Upper lobe of left lung (tissue), 6 donors: Measurements from ENCODE around the gene MAGEA4. TPM values are rescaled to one million over a fixed set of nuclear protein-coding genes. Genes with fewer than 3 reads are reported as not detected.

Source experiments
- ATAC-seq, 2 donors: fragments of 200-7000 bp; cut with Tn5 transposase; one replicate each; pipeline ENCODE4 v1.9.1; 2022; ENCODE audit warnings: mild to moderate bottlenecking in 2 of 2, moderate library complexity in 2 of 2; ENCODE audit not compliant: low FRiP score in 2 of 2
- DNase-seq, 2 donors: peaks; one replicate each; pipeline ENCODE4 v3.0.0-alpha.2; 2019 to 2020
- H3K27ac ChIP-seq, 4 donors: fragments of 200-600 bp; sonication (generic); one replicate each; pipeline ENCODE4 v1.5.1; 2016 to 2019
- H3K27me3 ChIP-seq, 4 donors: fragments of 200-600 bp; sonication (generic); one replicate each; pipeline ENCODE4 v1.5.1; 2017 to 2019
- H3K36me3 ChIP-seq, 4 donors: fragments of 200-600 bp; sonication (generic); one replicate each; pipeline ENCODE4 v1.5.1; 2016 to 2019
- H3K4me1 ChIP-seq, 4 donors: fragments of 200-600 bp; sonication (generic); one replicate each; pipeline ENCODE4 v1.5.1; 2018 to 2019
- H3K4me3 ChIP-seq, 4 donors: fragments of 200-600 bp; sonication (generic); one replicate each; pipeline ENCODE4 v1.5.1; 2017 to 2019; ENCODE audit warnings: mild to moderate bottlenecking in 2 of 4, moderate library complexity in 1 of 4
- H3K9me3 ChIP-seq, 4 donors: fragments of 200-600 bp; sonication (generic); one replicate each; pipeline ENCODE4 v1.5.1; 2018 to 2019
- EP300 ChIP-seq, 4 donors: sonication (generic); formaldehyde crosslinking; IDR thresholded peaks; one replicate each; pipeline ENCODE4 v1.5.1; 2017; ENCODE audit warnings: antibody characterized with exemption in 4 of 4, control low read depth in 2 of 4
- POLR2A ChIP-seq, 4 donors: fragments of 450-650 bp; IDR thresholded peaks; one replicate each; pipeline ENCODE4 v1.5.1; 2016 to 2017; ENCODE audit warnings: antibody characterized with exemption in 4 of 4, mild to moderate bottlenecking in 2 of 4
- POLR2AphosphoS5 ChIP-seq, 2 donors: sonication (generic); formaldehyde crosslinking; IDR thresholded peaks; one replicate each; pipeline ENCODE4 v1.5.1; 2017; ENCODE audit warnings: antibody characterized with exemption in 2 of 2
- WGBS, 2 donors: methylation state at CpG; one replicate each; pipeline ENCODE4 v1.1.5; 2017 to 2018; 5-methylcytosine and 5-hydroxymethylcytosine counted together
- total RNA-seq, 6 donors: library from RNA; depleted of rRNA in 4 of 6; stranded (reverse); fragments of >200 nt in 4 of 6; gene quantifications; one replicate each; pipeline versions ENCODE4 v1.1.0 to v1.2.1, GENCODE V29; 2016 to 2021
- TF ChIP-seq, protein P1 (sequence below), 6 experiments: fragments of 450-650 bp in 4 of 6; fragments of 200-600 bp in 2 of 6; sonication (generic) in 2 of 6; IDR thresholded peaks; one replicate each; pipeline ENCODE4 v1.5.1; 2016 to 2019; ENCODE audit warnings: antibody characterized with exemption in 6 of 6
- donor health status: DM: no; HTN: no; CAD: no; lungs with moderate emphysema.
- donor health status: DM: no; HTN: yes; CAD: no; lungs with severe emphysema.

Gene MAGEA4
- total RNA-seq, 6 donors from 2014 or later = not detected

DNA sequence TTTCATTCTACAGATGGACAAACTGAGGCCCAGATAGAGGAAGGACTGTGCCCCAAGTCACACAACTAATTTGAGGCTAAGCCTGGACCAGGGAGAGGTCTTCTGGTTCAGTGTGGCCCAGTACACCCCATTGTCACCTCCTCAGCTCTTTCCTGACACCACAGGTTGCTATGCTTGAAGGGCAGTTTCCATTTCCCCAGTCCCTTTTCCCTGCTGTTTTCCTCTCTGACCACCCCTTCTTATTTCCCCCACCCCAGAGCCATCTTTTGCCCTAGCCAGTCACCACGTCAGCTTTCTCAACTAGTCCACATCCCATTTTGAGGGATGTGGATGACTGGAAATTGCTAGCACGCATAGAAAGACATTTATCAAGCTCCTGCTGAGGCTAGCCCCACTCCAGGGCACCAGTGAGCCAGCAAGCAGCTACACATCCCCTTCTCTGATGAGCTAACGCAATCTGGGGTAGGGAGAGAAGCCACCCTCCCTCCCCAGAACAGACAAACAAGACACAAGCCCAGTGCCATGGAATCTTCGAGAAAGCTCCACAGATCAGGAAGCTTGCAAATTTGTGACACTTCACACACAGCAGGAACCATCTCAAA is 60.5 kb downstream of the MAGEA4 start:
- ATAC-seq (no peak), DNase-seq (no peak)
- H3K27ac ChIP-seq = peak overlapping the region; percentile 62 to 84 (median 78)
- peaks cover 0 to 4% (median 0%) of the 10 kb centered on the region in 4 donors for H3K4me1 ChIP-seq
- WGBS, 2 donors = 37 to 68% methylated on average over 4 of the region's 4 CpGs
- peaks cover 0 to 8% (median 0%) of the 10 kb centered on the region in 4 donors for H3K36me3 ChIP-seq
- peaks cover 0 to 6% (median 0%) of the 10 kb centered on the region in 4 donors for H3K27me3 ChIP-seq
- H3K4me3 ChIP-seq = peak overlapping the region in 3 of 4 donors; percentile 47 to 56 (median 55)
- no peaks in the 10 kb centered on the region for H3K9me3 ChIP-seq
- TF ChIP-seq POLR2AphosphoS5 (IDR thresholded peaks at IDR 0.05) (no peak), POLR2A (IDR thresholded peaks at IDR 0.05) (no peak), EP300 (IDR thresholded peaks at IDR 0.05) (no peak)
- TF ChIP-seq, protein P1, sequence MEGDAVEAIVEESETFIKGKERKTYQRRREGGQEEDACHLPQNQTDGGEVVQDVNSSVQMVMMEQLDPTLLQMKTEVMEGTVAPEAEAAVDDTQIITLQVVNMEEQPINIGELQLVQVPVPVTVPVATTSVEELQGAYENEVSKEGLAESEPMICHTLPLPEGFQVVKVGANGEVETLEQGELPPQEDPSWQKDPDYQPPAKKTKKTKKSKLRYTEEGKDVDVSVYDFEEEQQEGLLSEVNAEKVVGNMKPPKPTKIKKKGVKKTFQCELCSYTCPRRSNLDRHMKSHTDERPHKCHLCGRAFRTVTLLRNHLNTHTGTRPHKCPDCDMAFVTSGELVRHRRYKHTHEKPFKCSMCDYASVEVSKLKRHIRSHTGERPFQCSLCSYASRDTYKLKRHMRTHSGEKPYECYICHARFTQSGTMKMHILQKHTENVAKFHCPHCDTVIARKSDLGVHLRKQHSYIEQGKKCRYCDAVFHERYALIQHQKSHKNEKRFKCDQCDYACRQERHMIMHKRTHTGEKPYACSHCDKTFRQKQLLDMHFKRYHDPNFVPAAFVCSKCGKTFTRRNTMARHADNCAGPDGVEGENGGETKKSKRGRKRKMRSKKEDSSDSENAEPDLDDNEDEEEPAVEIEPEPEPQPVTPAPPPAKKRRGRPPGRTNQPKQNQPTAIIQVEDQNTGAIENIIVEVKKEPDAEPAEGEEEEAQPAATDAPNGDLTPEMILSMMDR (IDR thresholded peaks at IDR 0.05) = no peak

- TF ChIP-seq EP300 (IDR thresholded peaks at IDR 0.05) (no peak), POLR2A (IDR thresholded peaks at IDR 0.05) (no peak), POLR2AphosphoS5 (IDR thresholded peaks at IDR 0.05) (no peak)
- TF ChIP-seq, protein P1 (IDR thresholded peaks at IDR 0.05) = no peak
- Histone ChIP-seq H3K4me3 (peak overlapping the region; percentile 29 to 56 (median 51)), H3K27ac (peak overlapping the region; percentile 62 to 84 (median 78)), H3K36me3 (peaks cover 0 to 3% (median 0%) of the 10 kb centered on the region in 4 donors), H3K9me3 (no peaks in the 10 kb centered on the region), H3K4me1 (peaks cover 0 to 4% (median 0%) of the 10 kb centered on the region in 4 donors), H3K27me3 (peaks cover 0 to 6% (median 0%) of the 10 kb centered on the region in 4 donors)
- 40% methylated on average over 21 of the region's 21 CpGs; no CpG with 5 or more reads in 1 of the 2 donors for WGBS, 2 donors
- peak in 1 of 2 donors; percentile 44 for DNase-seq
- peak; percentile 15 to 16 for ATAC-seq
Observed at GRCh38 chrX:151973851-151974335, 61.2 kb downstream of the MAGEA4 start.

Other genes starting within 250 kb of the MAGEA4 start
- 1 to 10 TPM in 1 of 6 donors, under 1 TPM in 3, not detected in 2; 0.20 to 4.1 (median 0.21) TPM for gene PRRG3, start 217.4 kb upstream of the MAGEA4 start, total RNA-seq
- gene FATE1, start 196.9 kb upstream of the MAGEA4 start, total RNA-seq = under 1 TPM in 1 of 6 donors, not detected in 5; 0.88 TPM
- not detected for gene CNGA2, start 178.1 kb upstream of the MAGEA4 start, total RNA-seq
- gene GABRE, start 61.8 kb downstream of the MAGEA4 start, total RNA-seq = 100 to 1,000 TPM in 1 of 6 donors, 10 to 100 TPM in 5; 21.7 to 139 (median 41.8) TPM
- not detected for gene MAGEA10, start 225.7 kb downstream of the MAGEA4 start, total RNA-seq